Measurements from ENCODE around the gene PPP4R1. TPM values are rescaled to one million over a fixed set of nuclear protein-coding genes. Genes with fewer than 3 reads are reported as not detected.

PPP4R1 gene
- total RNA-seq, 1 experiment from 2014 or later, result 71.1 TPM

- no peak for DNase-seq (ENCODE audit: low spot score)
- Mint-ChIP-seq H3K4me1 (peaks cover 19% of the 10 kb centered on the region), H3K36me3 (peaks cover 21% of the 10 kb centered on the region; the same call in 1 of the 2 replicates), H3K27me3 (ENCODE audit: low read depth) (no peaks in the 10 kb centered on the region), H3K27ac (peak overlapping the region; percentile 7), H3K9me3 (no peaks in the 10 kb centered on the region), H3K4me3 (no peak overlapping the region)
- ATAC-seq, result peak; percentile 52; the same call in 1 of the 2 replicates
- POLR2A ChIA-PET, result no interaction called here
- TF ChIP-seq USF2 (CRISPR knock-in tag; IDR thresholded peaks at IDR 0.05), result no peak
- TF ChIP-seq TCF7 (CRISPR knock-in tag; IDR thresholded peaks at IDR 0.05; ENCODE audit: low read depth), result no peak
- no peak for TF ChIP-seq FOXK1 (CRISPR knock-in tag; IDR thresholded peaks at IDR 0.05)
- CTCF ChIA-PET, result no interaction called here
These were observed 74.4 kb downstream of the PPP4R1 start for GRCh38 chr18:9539938-9540337.

GRCh38 chr18:9539283-9539682 lies 75.1 kb downstream of the PPP4R1 start:
- DNase-seq (ENCODE audit: low spot score) (no peak), ATAC-seq (no peak)
- no peak overlapping the region for H3K4me3 Mint-ChIP-seq
- ChIA-PET POLR2A (no interaction called here), CTCF (no interaction called here)
- H3K27me3 Mint-ChIP-seq (ENCODE audit: low read depth), result no peaks in the 10 kb centered on the region
- TF ChIP-seq ESRRA (CRISPR knock-in tag; IDR thresholded peaks at IDR 0.05; ENCODE audit: borderline replicate concordance), result no peak
- no peak for TF ChIP-seq ATF1 (CRISPR knock-in tag; IDR thresholded peaks at IDR 0.05)
- no peak for TF ChIP-seq PRDM15 (CRISPR knock-in tag; IDR thresholded peaks at IDR 0.05)
- no peak for TF ChIP-seq ARID4B (CRISPR knock-in tag; IDR thresholded peaks at IDR 0.05; ENCODE audit: borderline replicate concordance)
- no peak for TF ChIP-seq AR (CRISPR knock-in tag; IDR thresholded peaks at IDR 0.05)
- peaks cover 17% of the 10 kb centered on the region for H3K4me1 Mint-ChIP-seq
- H3K36me3 Mint-ChIP-seq, result peaks cover 27% of the 10 kb centered on the region
- no peaks in the 10 kb centered on the region for H3K9me3 Mint-ChIP-seq
- no peak overlapping the region for H3K27ac Mint-ChIP-seq

GRCh38 chr18:9537677-9538076 lies 76.7 kb downstream of the PPP4R1 start:
- DNase-seq (ENCODE audit: low spot score) (no peak), ATAC-seq (no peak)
- Mint-ChIP-seq H3K4me3 (no peak overlapping the region), H3K9me3 (no peaks in the 10 kb centered on the region), H3K27ac (no peak overlapping the region), H3K27me3 (ENCODE audit: low read depth) (no peaks in the 10 kb centered on the region), H3K36me3 (peaks cover 38% of the 10 kb centered on the region), H3K4me1 (peaks cover 16% of the 10 kb centered on the region)
- POLR2A ChIA-PET, result no interaction called here
- CTCF ChIA-PET, result interaction anchor here (0.6 to 1.1 kb wide), 2 partner anchors 21 to 459 kb away, joined by 4 to 5 read pairs; no protein-coding TSS in a partner anchor
- TF ChIP-seq AR (CRISPR knock-in tag; IDR thresholded peaks at IDR 0.05) (no peak), ATF1 (CRISPR knock-in tag; IDR thresholded peaks at IDR 0.05) (no peak), ZNF219 (CRISPR knock-in tag; IDR thresholded peaks at IDR 0.05; ENCODE audit: borderline replicate concordance) (no peak), NFE2L1 (CRISPR knock-in tag; IDR thresholded peaks at IDR 0.05) (no peak), CTCF (IDR thresholded peaks at IDR 0.05) (no peak), ELF4 (CRISPR knock-in tag; IDR thresholded peaks at IDR 0.05; ENCODE audit: low read depth) (no peak), CBFB (CRISPR knock-in tag; IDR thresholded peaks at IDR 0.05; ENCODE audit: low read depth) (no peak)
